GM18861 (cell line): Measurements from ENCODE around the gene SF3A1.
A peak's percentile ranks its signal among the peaks of the same experiment; 100 is the strongest.

Experiments
- ATAC-seq: cut with Tn5 transposase; IDR thresholded peaks from one replicate; pipeline ENCODE4 v1.9.1; 2021; ENCODE audit not compliant: unreplicated experiment

SF3A1 gene

DNA sequence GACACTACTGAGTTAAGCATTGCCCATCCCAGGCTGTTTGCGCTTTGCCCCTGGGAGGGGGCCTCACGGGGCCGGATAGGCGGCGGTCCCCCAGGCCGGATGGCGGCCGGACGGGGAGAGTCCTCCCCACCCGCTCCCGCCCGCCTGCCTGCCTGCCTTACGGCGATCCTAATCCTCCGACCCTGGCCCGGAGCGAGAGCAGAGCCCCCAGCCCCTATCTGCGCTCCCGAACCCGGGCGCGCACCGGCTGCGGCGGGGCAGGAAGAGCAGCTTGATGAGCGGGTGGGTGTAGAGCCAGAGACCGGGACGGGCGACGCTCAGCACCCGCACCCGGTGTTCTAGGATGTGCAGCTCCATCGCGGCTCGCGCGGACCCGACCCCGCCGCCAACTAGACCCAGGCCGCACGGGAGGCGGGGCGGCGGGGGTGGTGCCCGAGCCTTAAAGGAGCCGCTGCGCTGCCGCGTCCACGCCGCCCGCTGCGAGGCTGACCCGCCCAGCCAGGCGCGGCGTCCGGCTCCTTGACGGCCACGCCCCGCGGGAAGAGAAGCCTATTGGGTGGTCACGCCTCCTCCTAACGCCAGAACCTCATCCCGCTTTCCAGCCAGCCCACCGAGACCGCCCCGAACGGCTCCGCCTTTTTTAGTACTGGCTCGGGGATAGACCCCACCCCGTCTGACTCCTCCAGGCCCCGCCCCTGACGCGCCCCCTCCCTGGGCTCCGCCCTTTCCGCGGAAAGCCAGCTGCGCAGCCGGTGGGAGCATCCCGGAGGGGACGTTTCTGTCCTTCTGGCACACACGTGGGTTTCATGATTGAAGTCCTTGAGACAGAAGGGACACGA lies 67.3 kb downstream of the SF3A1 start, which contains the start of gene CASTOR1:
Gene CASTOR1, minus strand, starts transcription at position 365 of the 839 bp plus-strand sequence. Its CDS starts 8 bp downstream, at position 357.
- ATAC-seq: peak; percentile 42

- no peak for ATAC-seq
These were observed 68.1 kb downstream of the SF3A1 start for GRCh38 chr22:30288419-30289140.

DNA sequence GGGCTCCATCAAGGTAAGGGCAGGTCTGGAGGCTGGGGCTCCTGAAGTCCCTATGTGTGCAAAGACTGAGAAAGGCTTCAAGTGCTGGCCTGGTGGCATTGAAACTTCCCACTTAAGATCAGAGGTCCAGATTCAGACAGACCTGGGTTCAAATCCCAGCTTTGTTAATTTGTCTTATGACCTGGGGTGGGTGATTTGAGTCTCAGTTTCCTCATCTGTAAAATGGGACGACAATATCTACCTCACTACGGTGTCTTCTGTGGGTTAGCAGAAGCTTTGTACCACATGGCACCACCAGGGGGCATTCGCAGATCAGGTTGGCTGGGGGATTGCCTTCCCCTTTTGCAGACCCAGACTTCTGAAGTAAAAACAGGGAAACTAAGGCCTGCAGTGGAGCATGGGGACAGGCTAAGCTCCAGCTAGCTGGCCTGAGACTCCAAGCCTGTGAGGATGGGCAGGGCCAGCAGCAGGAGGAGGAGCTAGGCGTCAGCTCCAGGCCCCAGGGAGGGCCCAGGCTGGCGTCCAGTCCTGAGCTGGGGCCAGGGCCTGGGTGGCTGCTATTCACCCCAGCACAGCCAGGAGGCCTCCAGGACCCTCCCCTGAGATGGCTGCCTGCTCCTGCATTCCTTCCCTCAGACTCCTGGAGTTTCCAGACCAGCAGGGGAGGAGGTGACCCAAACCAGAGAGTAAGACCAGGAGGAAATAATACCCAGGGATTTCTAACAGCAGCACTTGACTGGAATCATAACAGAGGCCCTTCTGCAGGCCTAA lies 68.9 kb downstream of the SF3A1 start:
- no peak for ATAC-seq

- ATAC-seq: no peak
These were observed 69.7 kb downstream of the SF3A1 start for GRCh38 chr22:30286813-30287647.

DNA sequence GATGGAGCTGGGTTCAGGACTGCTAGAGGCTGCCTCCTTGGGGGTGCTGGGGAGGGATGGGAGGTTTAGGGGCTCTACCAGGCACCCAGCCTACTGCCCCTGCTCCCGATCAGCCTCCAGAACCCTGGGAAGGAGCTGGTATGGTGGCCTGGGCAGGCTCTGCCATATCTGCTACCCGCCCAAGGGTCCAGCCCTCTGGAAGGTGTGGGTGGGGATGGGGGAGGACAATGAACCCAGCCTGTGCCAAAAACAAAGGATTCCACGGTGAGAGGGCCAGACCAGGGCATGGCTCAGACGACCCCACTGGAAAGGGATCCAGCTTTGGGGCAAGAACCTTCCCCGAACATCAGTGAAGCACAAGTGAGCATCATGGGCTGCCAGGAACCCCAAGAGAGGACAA lies 70.4 kb downstream of the SF3A1 start:
- ATAC-seq: no peak

DNA sequence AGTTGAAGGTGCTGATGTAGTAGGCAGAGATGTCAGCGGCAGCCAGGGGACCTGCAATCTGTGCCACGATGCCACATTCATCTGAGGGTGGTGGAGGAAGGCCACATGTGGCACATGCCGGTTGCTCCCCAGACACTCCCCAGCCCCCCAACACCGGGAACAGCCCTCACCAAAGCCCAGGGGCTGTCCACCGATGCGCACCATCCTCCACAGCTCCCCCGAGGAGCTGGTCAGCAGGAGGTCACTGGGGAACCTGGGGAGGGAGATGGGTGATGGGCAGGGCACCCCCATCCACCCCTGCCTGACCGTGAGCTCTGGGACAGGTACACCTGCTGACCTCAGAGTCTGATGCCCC lies 70.9 kb downstream of the SF3A1 start:
- no peak for ATAC-seq

DNA sequence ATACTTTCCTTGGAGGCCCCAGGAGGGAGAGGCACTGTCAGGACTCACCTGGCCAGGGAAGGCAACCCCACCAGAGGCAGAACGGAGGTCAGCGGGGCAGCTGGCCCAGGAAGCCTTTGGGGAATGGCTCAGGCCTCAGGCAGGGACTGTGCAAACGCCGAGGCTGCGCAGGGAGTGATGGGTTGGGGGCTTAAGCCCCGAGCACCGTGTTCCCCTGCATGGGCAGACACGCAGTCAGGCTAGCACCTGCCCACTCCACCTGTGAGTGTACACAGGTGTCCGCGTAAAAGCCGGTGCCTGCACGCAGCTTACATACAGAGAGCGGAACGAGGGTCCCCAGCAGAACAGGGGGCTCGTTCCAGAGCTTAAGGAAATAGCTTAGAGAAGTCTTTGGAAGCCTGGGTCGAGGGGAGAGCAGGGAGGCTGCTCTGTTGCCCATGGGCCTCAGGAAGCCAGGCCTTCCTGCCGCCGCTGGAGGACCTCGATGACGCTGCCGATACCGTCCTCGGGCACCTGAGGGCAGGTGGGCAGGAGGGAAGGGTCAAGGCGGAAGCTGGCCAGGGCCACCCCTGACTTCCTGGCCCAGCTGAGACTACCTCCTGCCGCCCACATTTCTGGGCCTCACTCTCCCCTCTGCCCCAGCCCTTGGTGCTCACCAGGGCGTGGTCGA lies 71.4 kb downstream of the SF3A1 start:
- no peak for ATAC-seq

DNA sequence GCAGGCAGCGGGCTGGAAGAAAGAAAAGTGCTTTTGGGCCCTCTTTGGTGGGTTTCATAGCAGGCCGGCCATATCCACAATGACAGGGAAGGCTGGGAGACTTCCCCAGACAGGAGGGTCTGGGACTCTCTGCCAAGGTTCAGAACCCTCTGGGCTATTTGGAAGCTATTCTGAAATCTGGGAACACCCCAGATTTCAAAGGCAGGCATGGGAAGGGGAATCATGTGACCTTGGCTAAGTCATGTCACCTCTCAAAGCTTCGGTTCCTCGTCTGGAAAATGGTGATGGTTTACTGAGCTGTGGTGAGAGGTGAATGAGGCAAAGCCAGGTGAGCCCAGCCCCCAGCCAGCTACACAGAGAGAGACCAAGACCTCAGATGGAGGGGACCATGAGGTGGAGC lies 72.0 kb downstream of the SF3A1 start:
- ATAC-seq: no peak

GRCh38 chr22:30284172-30284571 lies 72.5 kb downstream of the SF3A1 start:
- ATAC-seq: no peak

- ATAC-seq: no peak
These were observed 73.4 kb downstream of the SF3A1 start for GRCh38 chr22:30283342-30283741.

DNA sequence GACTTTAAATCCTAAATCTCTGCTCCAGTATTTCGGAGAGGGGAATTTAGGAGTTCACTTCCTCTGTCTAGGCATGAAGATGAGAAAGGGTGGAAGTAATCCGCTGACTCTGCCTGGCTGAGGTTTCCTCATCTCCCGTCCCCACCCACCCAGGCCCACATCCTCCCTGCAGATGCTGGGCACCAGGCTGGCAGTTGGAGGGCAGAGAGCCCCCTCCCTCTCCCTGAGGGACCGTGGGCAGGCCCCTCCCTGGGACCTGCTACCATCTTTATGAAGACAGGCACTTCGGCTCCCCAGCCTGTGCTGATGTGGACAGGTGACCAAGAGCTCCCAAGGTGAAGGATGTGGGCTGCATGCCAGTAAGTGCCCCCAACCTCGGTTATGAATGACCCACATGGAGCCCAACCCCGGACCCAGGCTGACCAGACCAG lies 74.1 kb downstream of the SF3A1 start:
- ATAC-seq: no peak
